ENCODE data around the gene KCNF1. TPM values are rescaled to one million over a fixed set of nuclear protein-coding genes. Genes with fewer than 3 reads are reported as not detected.

The KCNF1 gene
- total RNA-seq, 1 experiment from 2014 or later: 0.29 TPM

GRCh38 chr2:10924859-10925258 lies 13.1 kb downstream of the KCNF1 start:
- Mint-ChIP-seq H3K9me3 (ENCODE audit: unreplicated experiment) (no peaks in the 10 kb centered on the region), H3K4me1 (ENCODE audit: low read depth, unreplicated experiment) (no peaks in the 10 kb centered on the region), H3K27me3 (ENCODE audit: insufficient read depth, unreplicated experiment) (peaks cover 2% of the 10 kb centered on the region), H3K4me3 (ENCODE audit: unreplicated experiment) (no peak overlapping the region), H3K36me3 (ENCODE audit: insufficient read depth, unreplicated experiment) (no peaks in the 10 kb centered on the region), H3K27ac (ENCODE audit: unreplicated experiment) (no peak overlapping the region)
- Histone ChIP-seq H3K9me3 (no peaks in the 10 kb centered on the region), H3K4me1 (no peaks in the 10 kb centered on the region), H3K4me3 (ENCODE audit: low read depth, low read length) (no peak overlapping the region), H3K27me3 (replicated peaks; ENCODE audit: control insufficient read depth, insufficient read depth, low read length) (no peaks in the 10 kb centered on the region), H3K36me3 (ENCODE audit: control insufficient read depth, insufficient read depth, low read length) (no peaks in the 10 kb centered on the region)
- BruUV-seq (replicated peaks): no TSS peak
- intact Hi-C loops (cut with micrococcal nuclease; ENCODE audit: unreplicated experiment): no loop called here
- CTCF ChIA-PET: no interaction called here
- DNase-seq: no peak
- TF ChIP-seq CTCF (IDR thresholded peaks at IDR 0.05; ENCODE audit: insufficient read depth in 1 of 2, low read depth in 1 of 2, low read length in 1 of 2, severe bottlenecking in 1 of 2, unreplicated experiment in 1 of 2): no peak
- POLR2A ChIA-PET: no interaction called here

GRCh38 chr2:10926191-10926820 lies 14.6 kb downstream of the KCNF1 start:
- intact Hi-C loops (cut with micrococcal nuclease; ENCODE audit: unreplicated experiment): no loop called here
- Mint-ChIP-seq H3K36me3 (ENCODE audit: insufficient read depth, unreplicated experiment) (no peaks in the 10 kb centered on the region), H3K27me3 (ENCODE audit: insufficient read depth, unreplicated experiment) (peaks cover 2% of the 10 kb centered on the region), H3K9me3 (ENCODE audit: unreplicated experiment) (no peaks in the 10 kb centered on the region), H3K4me3 (ENCODE audit: unreplicated experiment) (no peak overlapping the region), H3K27ac (ENCODE audit: unreplicated experiment) (no peak overlapping the region), H3K4me1 (ENCODE audit: low read depth, unreplicated experiment) (no peaks in the 10 kb centered on the region)
- Histone ChIP-seq H3K4me3 (ENCODE audit: low read depth, low read length) (no peak overlapping the region), H3K4me1 (no peaks in the 10 kb centered on the region), H3K36me3 (ENCODE audit: control insufficient read depth, insufficient read depth, low read length) (no peaks in the 10 kb centered on the region), H3K27me3 (replicated peaks; ENCODE audit: control insufficient read depth, insufficient read depth, low read length) (no peaks in the 10 kb centered on the region), H3K9me3 (no peaks in the 10 kb centered on the region)
- TF ChIP-seq CTCF (IDR thresholded peaks at IDR 0.05; ENCODE audit: insufficient read depth in 1 of 2, low read depth in 1 of 2, low read length in 1 of 2, severe bottlenecking in 1 of 2, unreplicated experiment in 1 of 2): peak in 1 of 2 experiments; percentile 3
- ChIA-PET CTCF (no interaction called here), POLR2A (no interaction called here)
- DNase-seq: no peak
- no TSS peak for BruUV-seq (replicated peaks)

GRCh38 chr2:10930721-10931516 lies 19.2 kb downstream of the KCNF1 start:
- Mint-ChIP-seq H3K9me3 (ENCODE audit: unreplicated experiment) (no peaks in the 10 kb centered on the region), H3K27ac (ENCODE audit: unreplicated experiment) (no peak overlapping the region), H3K27me3 (ENCODE audit: insufficient read depth, unreplicated experiment) (peaks cover 2% of the 10 kb centered on the region), H3K4me1 (ENCODE audit: low read depth, unreplicated experiment) (peaks cover 3% of the 10 kb centered on the region), H3K36me3 (ENCODE audit: insufficient read depth, unreplicated experiment) (no peaks in the 10 kb centered on the region), H3K4me3 (ENCODE audit: unreplicated experiment) (no peak overlapping the region)
- H3K36me3 ChIP-seq (ENCODE audit: control insufficient read depth, insufficient read depth, low read length): no peaks in the 10 kb centered on the region
- no peaks in the 10 kb centered on the region for H3K9me3 ChIP-seq
- no peaks in the 10 kb centered on the region; the same call in 1 of the 2 replicates for H3K27me3 ChIP-seq (replicated peaks; ENCODE audit: control insufficient read depth, insufficient read depth, low read length)
- no peak for TF ChIP-seq CTCF (IDR thresholded peaks at IDR 0.05; ENCODE audit: insufficient read depth in 1 of 2, low read depth in 1 of 2, low read length in 1 of 2, severe bottlenecking in 1 of 2, unreplicated experiment in 1 of 2)
- CTCF ChIA-PET: no interaction called here
- DNase-seq: no peak
- no peak overlapping the region for H3K4me3 ChIP-seq (ENCODE audit: low read depth, low read length)
- intact Hi-C loops (cut with micrococcal nuclease; ENCODE audit: unreplicated experiment): no loop called here
- no TSS peak for BruUV-seq (replicated peaks)
- H3K4me1 ChIP-seq: peaks cover 5% of the 10 kb centered on the region; the same call in 1 of the 2 replicates
- POLR2A ChIA-PET: no interaction called here
